ENCODE data around the gene HMCN2. TPM values are rescaled to one million over a fixed set of nuclear protein-coding genes. Genes with fewer than 3 reads are reported as not detected.

HMCN2 gene
- total RNA-seq, 6 donors from 2014 or later = 0.76 to 7.3 (median 1.5) TPM

GRCh38 chr9:130244548-130245165 lies 20.9 kb upstream of the HMCN2 start:
- no peaks in the 10 kb centered on the region for H3K9me3 ChIP-seq
- ATAC-seq (ENCODE audit: low FRiP score in 2 of 2) (no peak), DNase-seq (no peak)
- peaks cover 3 to 11% (median 7%) of the 10 kb centered on the region in 4 donors for H3K4me1 ChIP-seq
- 92 to 94% methylated on average over 12 to 13 of the region's 13 CpGs for WGBS, 2 donors
- H3K4me3 ChIP-seq = no peak overlapping the region
- H3K36me3 ChIP-seq = no peaks in the 10 kb centered on the region
- H3K27me3 ChIP-seq = no peaks in the 10 kb centered on the region
- H3K27ac ChIP-seq = no peak overlapping the region
- TF ChIP-seq POLR2AphosphoS5 (IDR thresholded peaks at IDR 0.05) = no peak
- TF ChIP-seq EP300 (IDR thresholded peaks at IDR 0.05) = no peak
- TF ChIP-seq, protein P1, sequence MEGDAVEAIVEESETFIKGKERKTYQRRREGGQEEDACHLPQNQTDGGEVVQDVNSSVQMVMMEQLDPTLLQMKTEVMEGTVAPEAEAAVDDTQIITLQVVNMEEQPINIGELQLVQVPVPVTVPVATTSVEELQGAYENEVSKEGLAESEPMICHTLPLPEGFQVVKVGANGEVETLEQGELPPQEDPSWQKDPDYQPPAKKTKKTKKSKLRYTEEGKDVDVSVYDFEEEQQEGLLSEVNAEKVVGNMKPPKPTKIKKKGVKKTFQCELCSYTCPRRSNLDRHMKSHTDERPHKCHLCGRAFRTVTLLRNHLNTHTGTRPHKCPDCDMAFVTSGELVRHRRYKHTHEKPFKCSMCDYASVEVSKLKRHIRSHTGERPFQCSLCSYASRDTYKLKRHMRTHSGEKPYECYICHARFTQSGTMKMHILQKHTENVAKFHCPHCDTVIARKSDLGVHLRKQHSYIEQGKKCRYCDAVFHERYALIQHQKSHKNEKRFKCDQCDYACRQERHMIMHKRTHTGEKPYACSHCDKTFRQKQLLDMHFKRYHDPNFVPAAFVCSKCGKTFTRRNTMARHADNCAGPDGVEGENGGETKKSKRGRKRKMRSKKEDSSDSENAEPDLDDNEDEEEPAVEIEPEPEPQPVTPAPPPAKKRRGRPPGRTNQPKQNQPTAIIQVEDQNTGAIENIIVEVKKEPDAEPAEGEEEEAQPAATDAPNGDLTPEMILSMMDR (IDR thresholded peaks at IDR 0.05) = no peak
- TF ChIP-seq POLR2A (IDR thresholded peaks at IDR 0.05) = no peak

DNA sequence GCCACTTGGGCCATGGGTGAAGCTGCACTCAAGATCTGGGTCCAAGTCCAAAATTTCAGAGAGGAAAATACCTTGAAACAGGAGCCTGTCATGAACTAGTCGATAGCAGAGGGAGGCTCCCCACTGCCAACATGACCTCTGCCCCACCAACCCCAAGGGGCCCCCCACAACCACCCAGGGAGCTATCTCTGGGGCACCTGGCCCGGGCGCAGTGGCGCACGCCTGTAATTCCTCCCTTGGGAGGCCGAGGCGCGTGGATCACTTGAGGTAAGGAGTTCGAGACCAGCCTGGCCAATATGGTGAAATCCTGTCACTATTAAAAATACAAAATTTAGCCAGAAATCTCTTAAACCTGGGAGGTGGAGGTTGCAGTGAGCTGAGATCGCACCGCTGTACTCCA lies 20.1 kb upstream of the HMCN2 start:
- TF ChIP-seq POLR2A (IDR thresholded peaks at IDR 0.05) (no peak), EP300 (IDR thresholded peaks at IDR 0.05) (no peak), POLR2AphosphoS5 (IDR thresholded peaks at IDR 0.05) (no peak)
- TF ChIP-seq, protein P1 (IDR thresholded peaks at IDR 0.05) = no peak
- no peaks in the 10 kb centered on the region for H3K9me3 ChIP-seq
- ATAC-seq (ENCODE audit: low FRiP score in 2 of 2) (no peak), DNase-seq (no peak)
- no peak overlapping the region for H3K4me3 ChIP-seq
- H3K27ac ChIP-seq = no peak overlapping the region
- WGBS, 2 donors = 90 to 93% methylated on average over 5 to 11 of the region's 11 CpGs
- peaks cover 3 to 11% (median 7%) of the 10 kb centered on the region in 4 donors for H3K4me1 ChIP-seq
- H3K36me3 ChIP-seq = no peaks in the 10 kb centered on the region
- H3K27me3 ChIP-seq = no peaks in the 10 kb centered on the region

DNA sequence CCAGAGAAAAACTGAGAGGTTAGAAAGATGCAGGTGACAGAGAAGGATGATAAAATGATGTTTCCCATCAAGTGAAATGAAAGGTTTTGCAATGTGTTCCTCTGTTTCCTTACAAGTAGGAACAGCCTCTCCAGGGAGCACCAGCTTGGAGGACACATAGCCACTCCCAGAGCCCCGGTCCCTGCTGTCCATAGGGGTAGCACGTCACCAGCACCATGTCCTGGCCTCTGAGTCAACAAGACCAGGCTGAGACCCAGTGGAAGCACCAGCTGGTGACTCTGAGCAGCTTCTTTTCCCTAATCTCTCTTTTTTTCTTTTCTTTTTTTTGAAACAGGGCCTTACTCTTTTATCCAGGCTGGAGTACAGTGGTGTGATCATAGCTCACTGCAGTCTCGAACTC lies 19.4 kb upstream of the HMCN2 start:
- WGBS, 2 donors = 84 to 86% methylated on average over 3 of the region's 3 CpGs
- no peaks in the 10 kb centered on the region for H3K36me3 ChIP-seq
- no peak overlapping the region for H3K4me3 ChIP-seq
- H3K27me3 ChIP-seq = no peaks in the 10 kb centered on the region
- H3K4me1 ChIP-seq = peaks cover 3 to 11% (median 5%) of the 10 kb centered on the region in 4 donors
- DNase-seq (no peak), ATAC-seq (ENCODE audit: low FRiP score in 2 of 2) (no peak)
- H3K9me3 ChIP-seq = no peaks in the 10 kb centered on the region
- H3K27ac ChIP-seq = no peak overlapping the region
- TF ChIP-seq, protein P1 (IDR thresholded peaks at IDR 0.05) = no peak
- TF ChIP-seq POLR2A (IDR thresholded peaks at IDR 0.05) (no peak), EP300 (IDR thresholded peaks at IDR 0.05) (no peak), POLR2AphosphoS5 (IDR thresholded peaks at IDR 0.05) (no peak)

- Histone ChIP-seq H3K9me3 (no peaks in the 10 kb centered on the region), H3K27me3 (no peaks in the 10 kb centered on the region), H3K27ac (no peak overlapping the region), H3K36me3 (no peaks in the 10 kb centered on the region), H3K4me3 (no peak overlapping the region), H3K4me1 (no peaks in the 10 kb centered on the region)
- whole genome bisulfite sequencing, 2 donors = 81 to 91% methylated on average over 19 to 23 of the region's 23 CpGs
- DNase-seq (no peak), ATAC-seq (ENCODE audit: low FRiP score in 2 of 2) (no peak)
- TF ChIP-seq POLR2A (IDR thresholded peaks at IDR 0.05) (no peak), EP300 (IDR thresholded peaks at IDR 0.05) (no peak), POLR2AphosphoS5 (IDR thresholded peaks at IDR 0.05) (no peak)
- TF ChIP-seq, protein P1 (IDR thresholded peaks at IDR 0.05) = no peak
Measured at GRCh38 chr9:130254747-130255630, 10.6 kb upstream of the HMCN2 start.

Measured in upper lobe of left lung (tissue), 6 donors.